MM.1S (cell line): Measurements from ENCODE around the gene FAM193A.

ENCODE experiments used
- DNase-seq: peaks from one replicate; pipeline ENCODE4 v3.0.0-alpha.2; 2015
- H2AFZ ChIP-seq: fragments of 300-600 bp; sonication (generic); 2 replicates; pipeline ENCODE4 v1.6.0; 2016; ENCODE audit warnings: antibody characterized with exemption, low read length
- H3F3A ChIP-seq: fragments of 300-600 bp; sonication (generic); 2 replicates; pipeline ENCODE4 v1.6.1; 2016; ENCODE audit warnings: mild to moderate bottlenecking, antibody characterized with exemption, low read length, moderate library complexity, mixed read lengths; ENCODE audit not compliant: insufficient read depth
- H3K27ac ChIP-seq: fragments of 300-600 bp; sonication (generic); 2 replicates; pipeline ENCODE4 v1.5.1; 2016; ENCODE audit warnings: mild to moderate bottlenecking, low read length
- H3K27me3 ChIP-seq: fragments of 300-600 bp; sonication (generic); replicated peaks from 2 replicates; pipeline ENCODE4 v1.6.0; 2016; ENCODE audit warnings: low read length; ENCODE audit not compliant: insufficient read depth
- H3K36me3 ChIP-seq: fragments of 300-600 bp; sonication (generic); replicated peaks from 2 replicates; pipeline ENCODE4 v1.6.1; 2016; ENCODE audit warnings: mild to moderate bottlenecking, low read length, mixed read lengths; ENCODE audit not compliant: insufficient read depth
- H3K4me1 ChIP-seq: fragments of 300-600 bp; sonication (generic); 2 replicates; pipeline ENCODE4 v1.6.1; 2016; ENCODE audit warnings: low read length, mixed read lengths
- H3K4me2 ChIP-seq: fragments of 300-600 bp; sonication (generic); 2 replicates; pipeline ENCODE4 v1.6.0; 2016; ENCODE audit warnings: low read depth, low read length
- H3K4me3 ChIP-seq: fragments of 300-600 bp; sonication (generic); 2 replicates; pipeline ENCODE4 v1.5.1; 2016; ENCODE audit warnings: low read length, mixed read lengths
- H3K79me2 ChIP-seq: fragments of 300-600 bp; sonication (generic); 2 replicates; pipeline ENCODE4 v1.6.1; 2016; ENCODE audit warnings: mixed run types, low read length, mixed read lengths
- H3K9ac ChIP-seq: fragments of 300-600 bp; sonication (generic); 2 replicates; pipeline ENCODE4 v1.6.1; 2016; ENCODE audit warnings: low read length, mixed read lengths
- H3K9me2 ChIP-seq: fragments of 300-600 bp; sonication (generic); replicated peaks from 2 replicates; pipeline ENCODE4 v1.6.1; 2016; ENCODE audit warnings: mild to moderate bottlenecking, low read length, mixed read lengths; ENCODE audit not compliant: insufficient read depth
- H3K9me3 ChIP-seq: fragments of 300-600 bp; sonication (generic); replicated peaks from 2 replicates; pipeline ENCODE4 v1.6.1; 2016; ENCODE audit warnings: mild to moderate bottlenecking, low read length, mixed read lengths; ENCODE audit not compliant: insufficient read depth
- H4K20me1 ChIP-seq: fragments of 300-600 bp; sonication (generic); 2 replicates; pipeline ENCODE4 v1.6.1; 2016; ENCODE audit warnings: mild to moderate bottlenecking, low read length, moderate library complexity, mixed read lengths; ENCODE audit not compliant: insufficient read depth
- CTCF ChIP-seq: fragments of 300-600 bp; sonication (generic); IDR thresholded peaks from 2 replicates; pipeline ENCODE4 v1.5.1; 2016; ENCODE audit warnings: antibody characterized with exemption, low read length, mixed read lengths
- EZH2 ChIP-seq: fragments of 300-600 bp; sonication (generic); optimal IDR thresholded peaks from 2 replicates; pipeline ENCODE3; 2017; ENCODE audit warnings: low read depth, mild to moderate bottlenecking, antibody characterized with exemption, low read length, mixed read lengths
- EZH2phosphoT487 ChIP-seq: fragments of 300-600 bp; sonication (generic); IDR thresholded peaks from 2 replicates; pipeline ENCODE4 v1.6.1; 2018; ENCODE audit warnings: antibody characterized with exemption, low read length

The FAM193A gene

GRCh38 chr4:2696423-2696822, 160.0 kb downstream of the FAM193A start:
- no peak for TF ChIP-seq EZH2phosphoT487
- TF ChIP-seq CTCF = peak; percentile 36
- peak overlapping the region; percentile 72 for H3K4me2 ChIP-seq
- peak overlapping the region; percentile 80 for H3K27ac ChIP-seq
- H3K36me3 ChIP-seq = 0 out of 2 replicates have a peak, but pooled peaks cover 3% of the 10 kb centered on the region
- H2AFZ ChIP-seq = no peak overlapping the region
- H3K4me3 ChIP-seq = no peak overlapping the region
- H3K79me2 ChIP-seq = peaks cover 13% of the 10 kb centered on the region
- H3K9me3 ChIP-seq = no peaks in the 10 kb centered on the region
- peaks cover 3% of the 10 kb centered on the region; the same call in 1 of the 2 replicates for H4K20me1 ChIP-seq
- H3K9ac ChIP-seq = peak overlapping the region; percentile 37; the same call in 1 of the 2 replicates
- H3K27me3 ChIP-seq = no peaks in the 10 kb centered on the region
- peak; percentile 96 for DNase-seq
- H3K4me1 ChIP-seq = peaks cover 17% of the 10 kb centered on the region
- no peaks in the 10 kb centered on the region for H3K9me2 ChIP-seq
- H3F3A ChIP-seq = peaks cover 12% of the 10 kb centered on the region

GRCh38 chr4:2697995-2698414, 161.6 kb downstream of the FAM193A start:
- Histone ChIP-seq H3K4me1 (peaks cover 17% of the 10 kb centered on the region), H2AFZ (no peak overlapping the region), H3F3A (peaks cover 12% of the 10 kb centered on the region), H4K20me1 (peaks cover 3% of the 10 kb centered on the region; the same call in 1 of the 2 replicates), H3K4me3 (no peak overlapping the region), H3K79me2 (peaks cover 13% of the 10 kb centered on the region), H3K9ac (no peak overlapping the region), H3K9me2 (no peaks in the 10 kb centered on the region), H3K27ac (no peak overlapping the region), H3K27me3 (no peaks in the 10 kb centered on the region), H3K36me3 (0 out of 2 replicates have a peak, but pooled peaks cover 3% of the 10 kb centered on the region), H3K4me2 (no peak overlapping the region), H3K9me3 (no peaks in the 10 kb centered on the region)
- TF ChIP-seq CTCF = no peak
- no peak for TF ChIP-seq EZH2
- TF ChIP-seq EZH2phosphoT487 = no peak
- no peak for DNase-seq

DNA sequence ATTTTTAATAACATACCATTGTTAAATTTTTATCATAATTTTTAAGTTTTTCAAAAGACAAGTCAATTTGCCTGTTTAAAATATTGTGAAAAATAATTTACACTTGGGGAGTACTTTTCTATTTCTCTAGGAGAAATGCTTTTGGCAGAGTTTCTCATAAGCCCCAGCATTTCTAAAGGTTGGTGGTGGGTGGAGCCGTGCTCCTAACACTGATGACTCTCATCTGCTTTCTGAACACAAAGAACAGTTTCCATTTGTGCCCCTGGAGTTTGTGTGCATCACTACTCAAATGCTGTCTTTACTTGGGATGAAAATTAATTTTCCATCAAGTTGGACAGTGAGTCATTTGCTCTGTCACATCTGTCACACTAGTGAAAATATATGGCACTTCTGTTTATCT, 162.1 kb downstream of the FAM193A start:
- no peak overlapping the region for H3K9ac ChIP-seq
- DNase-seq = no peak
- no peaks in the 10 kb centered on the region for H3K27me3 ChIP-seq
- no peak overlapping the region for H3K4me2 ChIP-seq
- no peaks in the 10 kb centered on the region for H3K9me3 ChIP-seq
- no peak overlapping the region for H3K27ac ChIP-seq
- peaks cover 17% of the 10 kb centered on the region for H3K4me1 ChIP-seq
- H2AFZ ChIP-seq = no peak overlapping the region
- H4K20me1 ChIP-seq = peaks cover 3% of the 10 kb centered on the region; the same call in 1 of the 2 replicates
- peaks cover 12% of the 10 kb centered on the region for H3F3A ChIP-seq
- TF ChIP-seq CTCF (no peak), EZH2 (no peak), EZH2phosphoT487 (no peak)
- H3K36me3 ChIP-seq = 0 out of 2 replicates have a peak, but pooled peaks cover 3% of the 10 kb centered on the region
- H3K9me2 ChIP-seq = no peaks in the 10 kb centered on the region
- peaks cover 13% of the 10 kb centered on the region for H3K79me2 ChIP-seq
- no peak overlapping the region for H3K4me3 ChIP-seq
